BE2C (cell line): Measurements from ENCODE around the gene PUS10.
"Not testable (repeated sequence)": the region's sequence is repeated elsewhere in the genome, so short reads cannot be mapped to it uniquely, and the experiment has no call there.

Experiments
- DNase-seq: peaks from one replicate; pipeline ENCODE4 v3.0.0-alpha.2; 2020
- H3K27me3 ChIP-seq: fragments of 250-450 bp; sonication (Bioruptor Pico); 2 replicates; pipeline ENCODE4 v1.5.1; 2020; ENCODE audit warnings: mild to moderate bottlenecking
- H3K36me3 ChIP-seq: fragments of 250-450 bp; sonication (Bioruptor Pico); 2 replicates; pipeline ENCODE4 v1.5.1; 2020; ENCODE audit warnings: mild to moderate bottlenecking
- H3K4me1 ChIP-seq: fragments of 250-450 bp; sonication (Bioruptor Pico); 2 replicates; pipeline ENCODE4 v1.5.1; 2020
- H3K4me3 ChIP-seq: 2 replicates; pipeline ENCODE4 v1.5.1; 2011; ENCODE audit warnings: low read depth, low read length
- H3K9me3 ChIP-seq: fragments of 250-450 bp; sonication (Bioruptor Pico); 2 replicates; pipeline ENCODE4 v1.5.1; 2020
- TF ChIP-seq, protein P1 (sequence below): IDR thresholded peaks from 2 replicates; pipeline ENCODE4 v1.5.1; 2012; ENCODE audit warnings: mild to moderate bottlenecking, low read depth, low read length

PUS10 gene

DNA sequence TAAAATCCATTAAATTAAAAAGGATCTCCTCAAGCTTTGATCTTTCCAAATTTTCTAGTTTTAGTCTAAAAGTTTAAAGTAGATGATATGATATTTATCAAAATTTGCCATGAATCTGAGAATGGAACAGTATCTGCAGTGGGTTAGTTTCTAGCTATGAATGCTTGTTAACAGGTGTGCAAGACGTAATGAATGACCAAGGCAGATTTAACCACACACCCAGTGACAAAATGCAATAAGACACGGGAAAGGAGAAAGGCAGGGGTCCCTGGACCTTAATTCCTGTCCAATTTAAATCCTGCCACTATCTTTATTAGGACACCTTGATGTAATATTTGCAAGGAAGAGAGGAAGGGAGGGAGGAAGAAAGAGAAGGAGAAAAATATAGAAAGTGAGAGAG is 31.0 kb downstream of the PUS10 start:
- TF ChIP-seq, protein P1, sequence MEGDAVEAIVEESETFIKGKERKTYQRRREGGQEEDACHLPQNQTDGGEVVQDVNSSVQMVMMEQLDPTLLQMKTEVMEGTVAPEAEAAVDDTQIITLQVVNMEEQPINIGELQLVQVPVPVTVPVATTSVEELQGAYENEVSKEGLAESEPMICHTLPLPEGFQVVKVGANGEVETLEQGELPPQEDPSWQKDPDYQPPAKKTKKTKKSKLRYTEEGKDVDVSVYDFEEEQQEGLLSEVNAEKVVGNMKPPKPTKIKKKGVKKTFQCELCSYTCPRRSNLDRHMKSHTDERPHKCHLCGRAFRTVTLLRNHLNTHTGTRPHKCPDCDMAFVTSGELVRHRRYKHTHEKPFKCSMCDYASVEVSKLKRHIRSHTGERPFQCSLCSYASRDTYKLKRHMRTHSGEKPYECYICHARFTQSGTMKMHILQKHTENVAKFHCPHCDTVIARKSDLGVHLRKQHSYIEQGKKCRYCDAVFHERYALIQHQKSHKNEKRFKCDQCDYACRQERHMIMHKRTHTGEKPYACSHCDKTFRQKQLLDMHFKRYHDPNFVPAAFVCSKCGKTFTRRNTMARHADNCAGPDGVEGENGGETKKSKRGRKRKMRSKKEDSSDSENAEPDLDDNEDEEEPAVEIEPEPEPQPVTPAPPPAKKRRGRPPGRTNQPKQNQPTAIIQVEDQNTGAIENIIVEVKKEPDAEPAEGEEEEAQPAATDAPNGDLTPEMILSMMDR = no peak
- Histone ChIP-seq H3K9me3 (no peaks in the 10 kb centered on the region), H3K27me3 (no peaks in the 10 kb centered on the region), H3K4me3 (no peak overlapping the region), H3K36me3 (no peaks in the 10 kb centered on the region), H3K4me1 (no peaks in the 10 kb centered on the region)
- no peak for DNase-seq

DNA sequence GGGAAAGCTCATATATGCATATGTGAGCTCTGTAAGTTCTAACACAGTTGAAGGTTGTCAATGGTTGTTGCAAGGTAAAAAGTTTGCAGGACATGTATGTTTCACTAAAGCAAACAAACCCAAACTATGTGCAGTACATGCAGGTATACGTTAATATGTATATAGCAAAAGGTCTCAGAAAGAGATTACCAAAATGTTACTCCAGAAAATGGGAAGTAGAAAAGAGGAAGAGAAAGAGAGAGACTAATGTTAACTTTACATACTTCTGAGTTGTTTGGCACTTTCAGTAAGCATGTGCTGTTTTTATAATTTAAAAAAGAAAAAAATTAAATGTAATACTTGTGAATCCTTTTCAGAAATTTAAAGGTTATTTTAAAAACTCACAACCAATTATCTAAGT is 33.3 kb downstream of the PUS10 start:
- no peaks in the 10 kb centered on the region for H3K9me3 ChIP-seq
- no peaks in the 10 kb centered on the region for H3K36me3 ChIP-seq
- H3K27me3 ChIP-seq = no peaks in the 10 kb centered on the region
- no peak overlapping the region for H3K4me3 ChIP-seq
- DNase-seq = no peak
- H3K4me1 ChIP-seq = no peaks in the 10 kb centered on the region
- TF ChIP-seq, protein P1 = no peak

DNA sequence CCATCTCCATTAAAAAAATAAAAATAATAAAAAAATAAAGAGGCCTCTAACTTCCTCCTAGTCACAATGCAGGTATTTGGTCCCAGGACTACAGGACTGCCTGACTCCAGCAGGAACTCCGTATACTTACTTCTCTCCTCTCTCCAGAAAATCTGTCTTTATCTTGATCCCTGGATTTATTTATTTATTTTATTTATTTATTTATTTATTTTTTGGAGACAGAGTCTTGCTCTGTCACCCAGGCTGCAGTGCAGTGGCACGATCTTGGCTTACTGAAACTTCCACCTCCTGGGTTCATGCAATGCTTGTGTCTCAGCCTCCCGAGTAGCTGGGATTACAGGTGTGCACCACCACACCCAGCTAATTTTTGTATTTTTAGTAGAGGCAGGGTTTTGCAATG is 36.0 kb downstream of the PUS10 start:
- not testable (repeated sequence) for H3K9me3 ChIP-seq, H3K4me1 ChIP-seq, DNase-seq, H3K36me3 ChIP-seq, H3K4me3 ChIP-seq, H3K27me3 ChIP-seq

DNA sequence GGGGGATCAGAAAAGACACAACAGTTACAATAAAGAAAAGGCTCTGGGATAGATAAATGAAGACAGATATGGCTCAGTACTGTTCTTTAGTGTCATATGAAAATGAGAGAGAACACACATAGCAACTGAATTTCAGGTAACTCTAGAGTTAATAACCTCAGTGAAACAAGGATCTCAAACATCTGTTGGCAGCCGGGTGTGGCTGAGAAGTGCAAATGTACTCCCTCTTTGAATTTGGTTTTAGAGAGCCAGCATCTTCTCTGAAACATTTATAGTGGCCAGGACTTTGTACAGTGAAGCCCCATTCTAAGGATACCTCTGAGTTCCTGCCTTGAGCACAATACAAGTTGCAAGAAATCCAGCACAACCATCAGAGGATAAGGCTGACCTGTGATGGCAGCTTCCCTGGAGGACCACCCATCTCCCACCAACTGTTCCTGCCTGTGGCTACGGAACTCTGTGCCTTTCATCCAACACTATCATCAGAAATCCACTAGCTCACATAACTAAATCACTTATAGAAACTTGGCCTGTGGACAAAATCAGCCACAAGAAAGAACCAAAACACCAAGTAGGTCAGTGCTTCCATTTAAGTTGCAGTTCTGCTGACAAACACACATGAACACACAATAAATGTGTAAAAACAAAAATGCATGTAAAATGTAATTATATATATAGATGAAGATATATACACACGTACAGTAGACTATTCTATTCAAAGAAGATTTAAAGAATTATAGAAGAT is 37.8 kb downstream of the PUS10 start:
- no peak for DNase-seq
- Histone ChIP-seq H3K27me3 (no peaks in the 10 kb centered on the region), H3K36me3 (no peaks in the 10 kb centered on the region), H3K4me3 (no peak overlapping the region), H3K9me3 (no peaks in the 10 kb centered on the region), H3K4me1 (no peaks in the 10 kb centered on the region)
- TF ChIP-seq, protein P1 = no peak

DNA sequence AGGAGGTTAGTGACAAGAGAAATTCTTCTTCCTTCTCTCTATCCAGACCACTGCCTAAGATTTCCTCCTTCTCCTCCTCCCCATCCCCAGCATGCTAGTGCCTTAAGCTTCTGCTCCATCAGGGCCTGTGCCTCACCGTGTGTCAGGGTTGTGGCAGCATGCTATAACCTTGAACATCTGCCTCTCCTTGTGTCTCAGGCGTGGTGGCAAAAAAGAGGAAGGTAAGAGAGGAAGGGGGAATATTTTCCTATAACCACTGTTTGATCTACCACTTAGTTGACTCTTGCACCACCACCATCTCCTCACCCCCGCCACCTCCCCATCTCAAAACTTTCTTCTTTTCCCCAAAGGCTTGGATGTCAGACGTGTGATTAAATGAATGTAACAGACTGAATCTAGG is 38.8 kb downstream of the PUS10 start:
- Histone ChIP-seq H3K27me3 (no peaks in the 10 kb centered on the region), H3K9me3 (no peaks in the 10 kb centered on the region), H3K36me3 (no peaks in the 10 kb centered on the region), H3K4me1 (no peaks in the 10 kb centered on the region), H3K4me3 (no peak overlapping the region)
- no peak for DNase-seq
- TF ChIP-seq, protein P1 = no peak

DNA sequence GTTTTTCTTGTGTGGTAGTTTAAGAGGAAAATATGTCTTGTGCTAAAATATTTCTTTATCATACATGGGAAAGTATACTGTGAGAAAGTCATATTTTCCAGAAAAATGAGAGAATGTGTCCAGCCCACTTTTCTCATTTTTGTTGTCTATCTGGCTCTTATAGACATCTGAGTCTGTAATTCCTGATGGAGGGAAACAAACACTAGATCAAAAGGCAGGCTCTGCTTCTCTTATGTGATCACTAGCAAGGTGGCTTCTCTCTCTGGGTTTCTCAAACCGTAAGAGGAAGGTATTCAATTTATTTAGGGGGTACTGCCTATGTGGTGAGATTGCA is 40.5 kb downstream of the PUS10 start:
- Histone ChIP-seq H3K4me3 (no peak overlapping the region), H3K27me3 (no peaks in the 10 kb centered on the region), H3K4me1 (no peaks in the 10 kb centered on the region), H3K9me3 (no peaks in the 10 kb centered on the region), H3K36me3 (no peaks in the 10 kb centered on the region)
- TF ChIP-seq, protein P1 = no peak
- DNase-seq = no peak
